GM13977 (cell line): ENCODE data around the gene SCEL.

Source experiments
- DNase-seq: peaks from one replicate; pipeline ENCODE4 v3.0.0; 2012; ENCODE audit warnings: low spot score
- in situ Hi-C: fragments of 300-500 bp; cut with MboI; formaldehyde crosslinking; loops from one replicate; pipeline ENCODE4 v1.12.0; 2022; ENCODE audit warnings: low sequenced_read_pairs, low pct_unique_long_range_greater_than_20kb, mixed read lengths, inconsistent platforms; ENCODE audit not compliant: unreplicated experiment
- TF ChIP-seq, protein P1 (sequence below): IDR thresholded peaks from 2 replicates; pipeline ENCODE4 v1.5.1; 2012; ENCODE audit warnings: mild to moderate bottlenecking, control low read depth; ENCODE audit not compliant: insufficient read depth; ENCODE audit errors: extremely low read depth, missing control alignments

The SCEL gene

DNA sequence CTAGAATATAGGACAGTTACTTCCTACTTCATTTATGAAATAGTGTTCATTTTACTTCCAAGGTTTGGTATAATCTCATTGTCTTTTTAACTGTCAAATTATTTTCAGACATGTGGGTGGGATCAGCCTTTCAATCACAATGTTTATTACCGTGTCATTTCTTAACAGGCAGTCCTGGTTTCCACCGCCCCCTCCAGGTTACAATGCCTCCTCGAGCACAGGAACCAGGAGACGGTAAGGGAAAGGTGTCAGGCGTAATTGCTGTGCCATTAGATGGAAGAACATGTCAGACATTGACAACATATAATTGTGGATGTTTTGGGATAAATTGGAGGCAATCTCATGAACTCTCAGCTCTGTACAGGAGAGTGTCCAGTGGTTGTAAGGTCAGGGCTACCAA, 36.5 kb downstream of the SCEL start:
- TF ChIP-seq, protein P1, sequence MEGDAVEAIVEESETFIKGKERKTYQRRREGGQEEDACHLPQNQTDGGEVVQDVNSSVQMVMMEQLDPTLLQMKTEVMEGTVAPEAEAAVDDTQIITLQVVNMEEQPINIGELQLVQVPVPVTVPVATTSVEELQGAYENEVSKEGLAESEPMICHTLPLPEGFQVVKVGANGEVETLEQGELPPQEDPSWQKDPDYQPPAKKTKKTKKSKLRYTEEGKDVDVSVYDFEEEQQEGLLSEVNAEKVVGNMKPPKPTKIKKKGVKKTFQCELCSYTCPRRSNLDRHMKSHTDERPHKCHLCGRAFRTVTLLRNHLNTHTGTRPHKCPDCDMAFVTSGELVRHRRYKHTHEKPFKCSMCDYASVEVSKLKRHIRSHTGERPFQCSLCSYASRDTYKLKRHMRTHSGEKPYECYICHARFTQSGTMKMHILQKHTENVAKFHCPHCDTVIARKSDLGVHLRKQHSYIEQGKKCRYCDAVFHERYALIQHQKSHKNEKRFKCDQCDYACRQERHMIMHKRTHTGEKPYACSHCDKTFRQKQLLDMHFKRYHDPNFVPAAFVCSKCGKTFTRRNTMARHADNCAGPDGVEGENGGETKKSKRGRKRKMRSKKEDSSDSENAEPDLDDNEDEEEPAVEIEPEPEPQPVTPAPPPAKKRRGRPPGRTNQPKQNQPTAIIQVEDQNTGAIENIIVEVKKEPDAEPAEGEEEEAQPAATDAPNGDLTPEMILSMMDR = no peak
- in situ Hi-C loops = no loop called here
- no peak for DNase-seq

DNA sequence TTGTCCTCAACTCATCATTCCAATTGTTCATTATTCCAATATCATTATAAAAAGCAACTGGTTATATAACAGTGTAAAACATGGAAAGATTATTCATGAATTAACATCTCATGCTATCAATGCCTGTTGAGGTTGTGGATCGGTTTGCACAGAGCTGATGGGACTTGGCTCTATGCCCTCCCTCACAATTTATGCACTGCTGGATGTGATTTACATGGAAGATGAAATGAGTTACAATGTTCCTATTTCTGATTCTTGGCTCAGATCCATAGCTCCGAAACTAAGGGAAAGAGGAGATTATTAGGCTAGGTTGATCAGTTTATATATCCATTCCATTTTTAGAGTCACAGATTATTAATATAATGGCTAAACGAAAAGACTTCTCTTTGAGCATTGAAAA, 38.6 kb downstream of the SCEL start:
- no peak for DNase-seq
- in situ Hi-C loops = no loop called here
- TF ChIP-seq, protein P1 = no peak

DNA sequence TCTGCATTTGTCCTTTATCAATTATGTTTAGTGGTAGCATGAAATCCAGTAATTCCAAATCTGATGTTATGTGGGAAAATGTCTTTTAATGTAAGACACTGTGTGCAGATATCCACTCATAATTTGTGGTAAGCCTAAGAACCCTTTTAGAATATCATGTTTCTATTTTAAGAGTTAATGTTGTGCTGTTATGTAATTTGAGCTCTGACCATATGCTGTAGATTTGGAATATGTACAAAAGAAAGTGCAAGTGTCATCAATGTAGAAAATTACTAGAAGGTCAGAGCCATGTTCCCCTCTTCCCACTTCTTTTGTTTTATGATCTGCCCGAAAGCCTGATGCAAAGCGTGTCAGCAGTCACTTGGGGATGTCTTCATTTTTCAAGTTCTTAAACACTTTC, 44.5 kb downstream of the SCEL start:
- no peak for DNase-seq
- in situ Hi-C loops = loop anchor here (25.0 kb wide), 1 partner anchor 532 kb away; no protein-coding TSS in a partner anchor
- TF ChIP-seq, protein P1 = no peak

DNA sequence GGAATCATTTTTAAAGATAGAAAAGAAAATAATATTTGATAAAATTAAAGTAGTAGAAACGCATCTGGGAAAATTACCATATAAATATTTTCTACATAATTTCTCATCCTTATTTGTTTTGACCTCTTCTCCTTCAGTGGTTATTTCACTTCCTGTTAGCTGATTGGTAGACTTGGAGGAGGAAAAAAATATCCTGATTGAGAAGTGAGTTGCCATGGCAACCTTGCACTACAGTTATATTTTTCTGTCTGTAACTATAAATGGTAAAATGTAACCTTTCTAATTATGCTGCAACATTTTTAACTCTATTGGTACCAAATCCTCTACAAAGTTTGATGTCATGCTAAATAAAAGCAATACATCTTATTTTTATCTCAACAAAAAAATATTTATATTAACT, 45.2 kb downstream of the SCEL start:
- in situ Hi-C loops = loop anchor here (25.0 kb wide), 1 partner anchor 532 kb away; no protein-coding TSS in a partner anchor
- TF ChIP-seq, protein P1 = no peak
- no peak for DNase-seq

DNA sequence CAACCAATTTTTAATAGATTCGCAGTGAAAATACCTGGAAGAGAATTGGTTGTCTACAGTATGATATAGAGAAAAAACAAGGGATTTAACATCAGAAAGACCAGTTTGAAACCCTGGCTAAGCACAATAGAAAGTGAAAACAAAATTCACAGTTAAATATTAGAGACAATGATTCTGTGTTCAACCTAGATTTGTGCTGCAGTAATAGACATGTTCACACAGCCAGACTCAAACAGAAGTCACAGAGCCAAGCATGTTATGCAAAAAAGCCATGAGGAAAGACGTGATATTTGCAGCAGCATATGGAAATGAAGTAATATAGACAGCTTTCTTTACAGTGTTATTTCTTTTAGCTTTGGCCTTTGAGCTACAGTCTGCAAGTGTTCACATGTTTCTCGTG, 48.1 kb downstream of the SCEL start:
- in situ Hi-C loops = loop anchor here (25.0 kb wide), 1 partner anchor 529 kb away; no protein-coding TSS in a partner anchor
- TF ChIP-seq, protein P1 = no peak
- DNase-seq = no peak

DNA sequence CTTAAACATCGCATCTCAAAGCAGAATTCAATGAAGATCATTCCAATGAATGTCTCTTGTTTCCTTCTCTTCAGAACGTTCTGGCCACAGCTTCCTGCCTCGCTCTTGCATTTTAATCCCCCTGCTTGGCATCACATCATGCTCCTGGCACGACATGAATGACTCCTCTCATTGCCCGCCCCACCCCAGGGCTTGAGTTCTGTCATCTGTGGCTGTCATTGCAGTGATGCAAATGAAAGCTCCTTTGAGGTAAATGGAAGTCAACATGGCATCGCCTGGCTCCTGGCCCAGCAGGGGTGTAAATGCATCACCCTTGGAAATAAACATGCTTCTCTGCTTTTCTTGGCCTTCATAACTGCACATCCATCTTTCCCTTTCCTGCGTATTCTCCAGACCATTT, 48.6 kb downstream of the SCEL start:
- in situ Hi-C loops = loop anchor here (25.0 kb wide), 1 partner anchor 528 kb away; no protein-coding TSS in a partner anchor
- TF ChIP-seq, protein P1 = no peak
- DNase-seq = no peak
